HG03565 (cell line): ENCODE results near the gene GDPD2.

Experiments used
- ATAC-seq: cut with Tn5 transposase; IDR thresholded peaks from one replicate; pipeline ENCODE4 v1.9.1; 2021; ENCODE audit warnings: mild to moderate bottlenecking, moderate library complexity; ENCODE audit not compliant: unreplicated experiment

The GDPD2 gene

GRCh38 chrX:70476166-70476933 lies 53.2 kb downstream of the GDPD2 start:
- no peak for ATAC-seq

DNA sequence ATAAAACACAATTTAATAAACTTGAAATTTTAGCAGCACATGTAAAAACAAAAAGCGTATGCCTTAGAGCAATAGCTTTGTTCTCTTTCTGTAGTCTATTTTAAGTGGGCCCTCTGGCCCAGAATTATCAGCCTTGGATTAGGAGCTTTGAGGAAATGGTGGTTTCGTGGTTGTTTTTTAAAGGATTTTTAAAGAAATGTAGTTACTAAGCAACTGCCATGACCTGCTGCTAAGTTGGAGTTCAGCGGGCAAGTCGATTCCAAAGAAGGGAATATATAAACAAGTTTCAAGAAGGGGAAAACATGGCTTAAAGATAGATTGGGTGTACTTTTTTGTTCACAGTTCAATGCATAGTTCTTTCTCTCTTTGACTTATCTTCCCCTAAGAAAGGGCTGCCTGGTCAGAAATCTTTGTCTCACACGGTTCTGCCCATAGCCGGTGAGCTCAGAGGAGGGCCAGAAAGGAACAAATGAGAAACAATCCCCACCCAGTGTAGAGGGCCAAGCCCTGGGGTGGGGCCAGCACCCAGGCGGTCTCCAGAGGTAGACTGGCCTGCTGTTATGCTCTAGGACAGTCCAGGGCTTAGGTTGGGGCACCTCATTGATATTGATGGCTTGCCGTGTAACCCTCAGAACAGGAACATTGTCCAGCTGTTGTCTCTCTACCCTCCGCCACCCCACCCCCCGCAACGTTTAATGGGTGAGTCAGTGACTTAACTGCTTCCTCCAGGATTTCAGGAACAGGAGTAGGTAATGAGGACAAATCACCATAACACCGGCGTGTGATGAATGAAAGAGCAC lies 54.0 kb downstream of the GDPD2 start:
- ATAC-seq = no peak

DNA sequence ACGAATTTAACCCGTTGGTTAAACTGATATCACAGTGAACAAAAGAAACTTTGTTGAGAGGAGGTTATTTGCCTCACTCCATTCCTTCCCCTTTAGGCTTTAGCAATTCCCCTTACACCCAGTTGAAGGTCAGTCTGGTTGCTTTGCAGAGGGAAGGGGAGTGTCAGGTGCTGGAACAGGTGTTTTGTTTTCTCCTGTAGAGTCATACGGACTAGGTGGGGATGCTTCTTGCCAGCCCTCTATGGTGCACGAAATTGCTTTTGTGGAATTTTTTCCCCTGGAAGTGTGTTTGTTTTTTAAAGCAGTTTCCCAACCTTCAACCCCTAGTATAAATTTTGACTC lies 54.6 kb downstream of the GDPD2 start:
- ATAC-seq = no peak

DNA sequence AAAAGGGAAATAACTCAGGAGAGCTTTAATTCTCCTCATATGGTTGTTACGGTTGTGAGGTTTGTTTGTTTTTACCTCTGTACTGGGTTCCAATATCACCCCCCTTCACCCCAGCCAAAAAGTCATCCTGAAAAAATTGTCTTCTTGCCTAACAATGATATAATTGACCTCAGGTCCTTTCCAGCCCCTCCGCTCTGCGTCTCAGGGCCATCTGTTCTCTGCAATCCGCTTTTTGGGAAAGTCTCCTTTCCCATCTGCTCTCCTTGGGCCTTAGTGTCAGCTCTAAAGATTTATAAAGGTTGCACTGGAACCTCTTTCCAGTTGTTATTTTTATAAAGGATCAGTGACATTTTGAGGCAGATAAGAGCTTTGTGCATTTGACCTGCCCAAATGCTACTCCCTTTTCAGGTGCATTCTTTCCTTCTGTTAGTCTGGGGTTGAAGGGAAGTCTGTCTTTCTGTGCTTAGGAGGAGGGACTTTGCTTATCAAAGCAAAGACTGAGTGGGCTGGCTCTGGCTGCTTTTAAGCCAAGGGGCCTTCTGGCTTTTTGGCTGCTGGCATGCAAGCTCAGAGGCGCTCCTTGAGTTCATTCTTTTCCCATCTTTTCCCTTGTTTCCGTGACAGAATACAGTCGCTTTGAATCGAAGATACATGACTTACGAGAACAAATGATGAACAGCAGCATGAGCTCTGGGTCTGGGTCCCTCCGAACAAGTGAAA lies 55.6 kb downstream of the GDPD2 start:
- no peak for ATAC-seq

- ATAC-seq = no peak
Observed at GRCh38 chrX:70479247-70479921, 56.3 kb downstream of the GDPD2 start.

DNA sequence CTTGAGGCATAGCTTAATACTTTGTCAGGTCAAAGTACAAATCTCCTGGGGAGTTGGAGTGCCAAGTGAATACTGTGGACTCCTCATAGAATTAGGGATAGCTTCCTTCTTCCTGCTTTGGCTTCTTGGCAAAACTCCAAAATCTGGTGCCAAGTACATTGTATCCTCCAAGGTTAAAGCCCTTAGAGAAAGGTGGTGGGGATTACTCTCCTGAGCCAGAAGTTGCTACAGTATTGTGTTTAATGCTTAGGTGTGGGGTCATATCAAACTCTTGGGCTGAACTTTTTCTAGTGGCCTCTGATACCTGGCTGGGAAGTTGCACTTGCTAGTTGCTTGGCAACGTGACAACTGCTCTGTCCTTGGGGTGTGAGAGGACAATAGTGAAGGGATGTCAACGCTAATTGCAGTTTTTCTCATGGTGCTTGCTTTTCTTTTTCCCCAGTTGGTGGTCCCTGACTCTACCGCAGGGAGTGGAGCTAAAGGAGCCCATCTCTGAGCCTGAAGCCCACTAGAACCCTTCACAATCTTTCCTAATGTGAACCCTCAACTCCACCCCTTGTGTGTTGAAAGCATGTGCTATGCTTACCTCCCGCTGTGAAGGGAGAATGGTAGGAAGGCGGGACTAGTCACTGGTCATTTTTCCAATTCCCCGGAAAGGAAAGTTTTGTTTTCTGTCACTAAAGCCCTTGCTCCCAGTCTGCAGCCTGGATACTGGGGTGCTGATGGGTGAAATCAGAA lies 57.0 kb downstream of the GDPD2 start:
- no peak for ATAC-seq

- ATAC-seq = no peak
Observed at GRCh38 chrX:70480660-70481018, 57.5 kb downstream of the GDPD2 start.

DNA sequence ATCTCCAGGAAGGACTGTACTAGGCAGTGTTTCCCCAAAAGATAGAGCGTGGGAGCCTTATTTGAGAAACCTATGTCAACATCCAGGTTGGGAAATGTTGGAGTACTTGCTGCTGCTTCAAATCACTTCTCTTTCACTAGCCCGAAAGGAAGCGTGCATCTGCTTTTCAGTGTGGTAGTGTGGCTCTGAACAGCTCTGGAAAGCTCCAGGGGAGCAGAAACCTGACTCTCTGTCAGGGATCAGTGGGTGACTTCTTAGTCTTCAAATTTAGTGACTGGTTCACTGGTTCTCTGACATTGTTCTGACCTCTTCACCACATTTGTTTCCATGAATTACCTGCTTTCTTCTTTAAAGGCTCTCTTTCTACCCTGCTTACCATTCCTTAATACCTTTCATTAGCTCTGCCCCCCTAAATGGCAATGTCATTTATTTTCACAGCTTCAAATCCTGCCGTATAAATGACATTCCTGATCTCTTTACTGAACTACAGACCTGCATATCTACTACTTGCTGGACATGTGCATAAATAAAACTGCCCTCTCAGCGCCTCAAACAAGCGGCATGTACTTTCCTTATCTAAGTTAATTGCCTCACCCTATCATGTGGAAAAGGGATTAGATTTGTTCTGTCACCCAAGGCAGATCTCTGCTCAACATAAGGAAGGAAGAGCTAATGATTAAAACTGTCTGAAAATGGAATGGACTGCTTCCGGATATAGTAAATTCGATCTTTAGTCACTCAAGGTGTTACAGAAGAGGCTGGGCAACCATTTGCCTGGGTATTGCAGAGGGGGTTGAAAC lies 58.6 kb downstream of the GDPD2 start:
- no peak for ATAC-seq

GRCh38 chrX:70482300-70482699 lies 59.2 kb downstream of the GDPD2 start:
- no peak for ATAC-seq
